GM19193 (cell line): ENCODE data around the gene AKAP8.

ENCODE experiments used
- POLR2A ChIP-seq: IDR thresholded peaks from 4 replicates; pipeline ENCODE4 v1.6.1; 2011; ENCODE audit not compliant: insufficient read depth, insufficient read length; ENCODE audit errors: extremely low read depth

The AKAP8 gene

GRCh38 chr19:15328312-15328711, 51.3 kb downstream of the AKAP8 start:
- no peak for TF ChIP-seq POLR2A

DNA sequence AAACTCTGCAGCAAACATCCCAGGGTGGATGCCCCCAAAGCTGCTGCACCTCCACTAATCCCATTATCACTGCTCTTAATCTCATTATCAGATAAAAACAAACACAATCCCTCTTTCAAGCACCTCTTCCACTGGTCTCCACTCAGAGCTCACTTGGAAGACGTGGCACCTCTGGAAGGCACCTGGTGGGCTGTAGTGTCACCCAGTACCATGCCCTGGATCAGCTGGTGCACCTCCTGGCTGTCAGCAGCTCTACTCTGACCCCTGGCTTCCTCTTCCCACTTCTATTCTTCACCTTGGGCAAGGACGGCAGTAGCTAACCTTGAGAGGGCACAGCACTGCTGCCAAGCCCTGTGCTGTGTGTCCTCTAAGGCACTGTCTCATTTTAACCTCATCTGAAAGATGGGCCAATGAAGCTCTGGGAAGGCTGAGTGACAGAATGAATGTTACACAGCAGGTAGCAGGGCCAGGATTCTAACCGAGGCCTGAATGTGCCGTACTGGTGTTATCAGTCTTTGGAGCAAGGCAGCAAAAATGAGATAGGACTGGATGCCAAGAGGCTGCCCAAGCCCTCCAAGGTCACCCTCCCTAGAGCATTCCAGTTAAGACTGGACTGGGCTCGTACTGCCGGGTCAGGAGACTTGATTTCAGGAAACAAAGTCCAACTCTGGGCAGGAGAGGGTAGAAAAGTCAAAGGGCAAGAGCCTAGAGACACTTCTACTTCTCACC, 54.6 kb downstream of the AKAP8 start:
- TF ChIP-seq POLR2A = no peak

DNA sequence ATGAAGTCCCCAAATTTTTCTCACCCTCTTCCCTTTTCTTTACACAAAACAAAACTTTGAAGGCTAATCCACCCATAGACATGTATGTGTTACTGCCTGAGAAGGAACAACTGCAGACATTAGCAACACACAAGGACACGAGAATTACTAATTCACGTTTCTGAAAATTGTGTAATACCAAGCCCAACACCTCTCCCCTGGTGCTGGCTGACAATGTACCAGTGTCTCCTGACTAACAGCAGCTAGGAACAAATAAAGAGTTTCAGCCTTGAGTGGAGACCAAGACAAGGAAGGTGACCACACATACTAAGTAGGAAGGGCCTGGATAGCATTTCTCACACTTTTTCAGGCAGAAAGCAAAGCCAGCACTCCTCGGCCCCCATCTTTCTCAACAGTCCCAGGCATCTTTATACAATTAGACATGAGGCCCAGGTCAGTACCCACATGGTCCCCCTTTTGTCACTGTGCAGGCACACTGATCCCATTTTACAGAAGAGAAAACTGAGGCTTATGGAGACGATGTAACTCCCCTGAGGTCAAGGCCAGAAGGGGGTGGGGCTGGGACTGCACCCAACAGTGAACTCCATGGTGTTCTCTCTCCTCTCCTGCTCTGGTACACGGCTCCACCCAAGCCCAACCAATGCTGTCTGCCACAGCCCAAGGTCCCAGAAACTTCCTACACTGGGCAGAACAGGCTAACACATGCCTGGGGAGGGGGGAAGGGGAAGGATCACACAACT, 55.9 kb downstream of the AKAP8 start:
- no peak for TF ChIP-seq POLR2A

- no peak for TF ChIP-seq POLR2A
Observed at GRCh38 chr19:15321739-15322138, 57.8 kb downstream of the AKAP8 start.

- no peak for TF ChIP-seq POLR2A
Observed at GRCh38 chr19:15320116-15320515, 59.5 kb downstream of the AKAP8 start.

DNA sequence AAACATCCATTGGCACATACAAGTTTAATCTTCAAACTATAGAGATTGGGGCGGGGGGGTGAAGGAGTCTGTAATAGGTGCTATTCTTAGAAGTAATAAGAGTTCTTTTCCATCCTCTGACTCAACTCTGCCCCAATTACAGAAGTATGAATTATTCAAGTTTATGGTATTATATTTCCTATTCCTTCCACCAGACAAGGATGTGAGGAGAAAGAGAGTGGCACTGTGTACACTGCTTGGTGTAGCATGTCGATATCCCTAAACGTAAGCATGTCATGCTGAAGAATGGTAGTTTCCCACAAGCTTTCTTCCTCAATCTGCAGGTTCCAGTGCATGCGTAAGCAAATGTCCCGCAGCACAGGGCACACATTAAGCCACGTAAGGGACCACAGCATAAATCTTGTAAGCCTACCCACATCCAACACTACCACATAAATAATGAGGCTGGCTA, 61.3 kb downstream of the AKAP8 start:
- TF ChIP-seq POLR2A = no peak

GRCh38 chr19:15317392-15318071, 62.1 kb downstream of the AKAP8 start:
- no peak for TF ChIP-seq POLR2A

DNA sequence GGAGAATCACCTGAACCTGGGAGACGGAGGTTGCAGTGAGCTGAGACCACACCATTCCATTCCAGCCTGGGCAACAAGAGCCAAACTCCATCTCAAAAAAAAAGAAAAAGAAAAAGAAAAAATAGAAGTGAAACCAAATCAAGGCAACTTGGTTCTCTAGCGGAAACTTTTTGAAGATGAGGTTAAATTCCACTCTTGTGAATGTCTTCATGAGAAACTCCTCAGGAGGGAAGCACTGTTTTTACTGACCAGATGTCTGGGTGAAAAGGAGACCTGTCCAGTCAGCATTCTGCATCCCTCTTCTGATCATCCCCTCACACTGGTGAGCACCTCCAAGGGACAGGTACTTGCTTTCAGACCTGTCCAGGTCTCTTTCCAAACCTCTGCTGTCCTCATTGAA, 63.1 kb downstream of the AKAP8 start:
- no peak for TF ChIP-seq POLR2A

DNA sequence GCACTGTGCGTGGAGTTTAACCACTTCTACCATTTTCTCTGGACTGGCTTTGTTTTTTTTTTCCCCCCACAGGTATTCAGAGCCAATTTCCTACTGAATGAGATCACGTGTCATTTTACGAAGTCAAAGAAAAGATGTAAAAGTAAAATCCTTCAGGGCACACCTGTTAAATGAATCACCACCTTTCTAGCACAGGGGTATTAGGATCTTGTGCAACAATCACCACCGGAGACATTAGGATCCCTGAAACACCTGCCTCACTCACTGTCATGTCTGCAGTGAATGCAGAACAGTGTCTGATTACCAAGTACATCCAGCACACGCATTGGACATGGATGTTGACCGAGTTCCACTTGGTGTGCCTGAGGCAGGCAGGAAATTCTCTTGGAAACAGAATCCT, 64.5 kb downstream of the AKAP8 start:
- TF ChIP-seq POLR2A = no peak

- TF ChIP-seq POLR2A = no peak
Observed at GRCh38 chr19:15313649-15314279, 65.8 kb downstream of the AKAP8 start.

DNA sequence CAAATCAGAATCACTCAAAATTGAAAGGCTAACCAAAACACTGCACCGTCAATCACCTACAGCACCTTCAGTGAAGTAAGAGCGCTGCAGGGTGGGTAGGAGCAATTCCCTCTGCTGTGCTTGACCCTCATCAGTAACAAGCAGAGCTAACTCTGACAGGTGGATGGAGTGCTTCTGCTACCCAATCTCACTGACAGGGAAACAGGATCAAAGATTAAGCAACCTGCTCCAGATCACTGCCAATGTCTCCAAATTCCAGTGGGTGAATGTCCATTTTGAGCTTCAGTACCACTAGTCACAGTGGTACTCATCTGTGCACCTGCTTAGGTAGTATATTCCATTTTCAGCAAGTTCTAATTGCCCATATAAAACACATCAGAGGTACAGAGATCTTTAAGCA, 72.4 kb downstream of the AKAP8 start:
- no peak for TF ChIP-seq POLR2A

- no peak for TF ChIP-seq POLR2A
Observed at GRCh38 chr19:15305582-15306334, 73.8 kb downstream of the AKAP8 start.

DNA sequence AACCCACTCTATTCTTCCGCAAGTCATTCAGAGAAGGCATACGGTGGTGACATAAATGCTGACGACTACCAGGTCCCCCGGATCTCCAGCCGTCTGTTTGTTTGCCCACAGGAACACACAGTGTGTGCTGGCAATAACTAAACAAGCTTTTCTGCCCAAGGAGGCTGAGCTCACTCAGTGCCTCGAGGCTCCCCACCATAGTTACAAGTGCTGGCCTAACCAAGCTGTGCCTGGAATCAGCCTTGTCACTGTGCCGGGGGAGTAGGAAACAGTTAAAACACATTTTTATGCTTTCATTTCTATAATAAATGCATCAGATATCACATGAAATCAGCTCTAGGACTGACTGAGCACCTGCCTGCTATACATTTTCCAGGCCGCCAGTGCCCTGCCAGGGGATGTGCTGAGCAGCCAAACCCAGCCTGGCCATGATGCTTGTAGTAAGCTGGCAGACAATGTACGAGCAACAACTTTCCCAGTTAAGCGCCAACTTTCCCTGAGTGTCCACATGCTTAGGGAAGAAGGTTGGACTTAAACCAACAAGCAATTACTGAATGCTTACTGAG, 75.4 kb downstream of the AKAP8 start:
- TF ChIP-seq POLR2A = no peak
